B cell (primary cell): ENCODE results near the gene KNTC1. TPM values are rescaled to one million over a fixed set of nuclear protein-coding genes. Genes with fewer than 3 reads are reported as not detected.
"Not testable (repeated sequence)": the region's sequence is repeated elsewhere in the genome, so short reads cannot be mapped to it uniquely, and the experiment has no call there.

Experiments used
- ATAC-seq: fragments of 200-7000 bp; cut with Tn5 transposase; one replicate; pipeline ENCODE4 v1.10.0; 2021; ENCODE audit warnings: low read depth, mild to moderate bottlenecking, moderate number of reproducible peaks, moderate library complexity
- CTCF ChIA-PET: fragments of 350-600 bp; sonication (Branson Sonifier 250); formaldehyde crosslinking; loops from one replicate; lab custom pipeline; 2021; ENCODE audit warnings: antibody characterized with exemption, inconsistent platforms; lab: Charles Lee
- POLR2A ChIA-PET: fragments of 350-600 bp; sonication (Branson Sonifier 250); formaldehyde crosslinking; loops from one replicate; lab custom pipeline; 2021; ENCODE audit warnings: antibody characterized with exemption; lab: Charles Lee
- DNase-seq: peaks from one replicate; pipeline ENCODE4 v3.0.0; 2013
- H2AFZ ChIP-seq: 2 replicates; pipeline ENCODE4 v1.6.1; 2012; ENCODE audit warnings: mild to moderate bottlenecking, low read depth, low read length; ENCODE audit not compliant: insufficient read depth, poor library complexity, severe bottlenecking
- H3K27ac ChIP-seq, 2 donors: 1 replicate in 1 of 2; 2 replicates in 1 of 2; pipeline ENCODE4 v1.5.1; 2012 to 2013; ENCODE audit warnings: low read length in 2 of 2, mild to moderate bottlenecking in 2 of 2, moderate library complexity in 1 of 2
- H3K27me3 ChIP-seq, 4 experiments: fragments of 200-600 bp in 1 of 4; sonication (generic) in 1 of 4; replicated peaks in 1 of 4; 1 replicate in 2 of 4; 2 replicates in 2 of 4; pipeline versions ENCODE4 v1.6.1 to v1.7.0; 2013 to 2016; ENCODE audit warnings: low read length in 3 of 4, mild to moderate bottlenecking in 2 of 4, mixed read lengths in 1 of 4, moderate library complexity in 1 of 4; ENCODE audit not compliant: insufficient read depth in 4 of 4, control insufficient read depth in 3 of 4; ENCODE audit errors: control extremely low read depth in 1 of 4
- H3K36me3 ChIP-seq, 2 experiments: replicated peaks in 1 of 2; 1 replicate in 1 of 2; 2 replicates in 1 of 2; pipeline versions ENCODE4 v1.6.1 to v1.7.1; 2013; ENCODE audit warnings: low read length in 1 of 2; ENCODE audit not compliant: insufficient read depth in 2 of 2, control insufficient read depth in 1 of 2; ENCODE audit errors: control extremely low read depth in 1 of 2, extremely low read depth in 1 of 2
- H3K4me1 ChIP-seq, 2 donors: fragments of 200-600 bp in 1 of 2; sonication (generic) in 1 of 2; 1 replicate in 1 of 2; 2 replicates in 1 of 2; pipeline versions ENCODE4 v1.5.1 to v1.6.1; 2013 to 2017; ENCODE audit warnings: low read length in 2 of 2; ENCODE audit not compliant: control insufficient read depth in 2 of 2, insufficient read depth in 2 of 2
- H3K4me2 ChIP-seq: replicated peaks from 2 replicates; pipeline ENCODE3; 2012; ENCODE audit warnings: mild to moderate bottlenecking, low read depth, low read length; ENCODE audit not compliant: poor library complexity, severe bottlenecking
- H3K4me3 ChIP-seq, 5 experiments: fragments of 200-600 bp in 1 of 5; sonication (generic) in 1 of 5; 1 replicate in 3 of 5; 2 replicates in 2 of 5; pipeline versions ENCODE4 v1.5.1 to v1.7.0; 2011 to 2016; ENCODE audit warnings: low read length in 4 of 5, mild to moderate bottlenecking in 4 of 5, low read depth in 2 of 5, control low read depth in 1 of 5, moderate library complexity in 1 of 5; ENCODE audit not compliant: insufficient read depth in 1 of 5; ENCODE audit errors: control extremely low read depth in 1 of 5, extremely low read depth in 1 of 5
- H3K79me2 ChIP-seq: fragments of 200-600 bp; sonication (generic); one replicate; pipeline ENCODE4 v1.6.0; 2016; ENCODE audit warnings: low read length; ENCODE audit not compliant: control insufficient read depth, insufficient read depth
- H3K9ac ChIP-seq: fragments of 200-600 bp; sonication (generic); 2 replicates; pipeline ENCODE4 v1.6.1; 2017; ENCODE audit warnings: mild to moderate bottlenecking, low read length, moderate library complexity
- H3K9me3 ChIP-seq, 3 donors: one replicate each; pipeline versions ENCODE4 v1.6.1 to v1.7.1; 2013; ENCODE audit warnings: low read length in 2 of 3; ENCODE audit not compliant: control insufficient read depth in 2 of 3, insufficient read depth in 1 of 3; ENCODE audit errors: control extremely low read depth in 1 of 3
- H4K20me1 ChIP-seq: 2 replicates; pipeline ENCODE4 v1.6.0; 2012; ENCODE audit warnings: mild to moderate bottlenecking, low read length; ENCODE audit not compliant: insufficient read depth, control insufficient read depth, poor library complexity, severe bottlenecking
- H3K27ac Mint-ChIP-seq: one replicate; pipeline ENCODE4 v1.8.0; 2021; ENCODE audit warnings: mixed read lengths
- H3K27me3 Mint-ChIP-seq: one replicate; pipeline ENCODE4 v1.8.0; 2021; ENCODE audit warnings: mixed read lengths
- H3K4me1 Mint-ChIP-seq: one replicate; pipeline ENCODE4 v1.8.0; 2021; ENCODE audit warnings: mixed read lengths
- H3K4me3 Mint-ChIP-seq: one replicate; pipeline ENCODE4 v1.8.0; 2021; ENCODE audit warnings: mixed read lengths
- H3K9me3 Mint-ChIP-seq: one replicate; pipeline ENCODE4 v1.8.0; 2022; ENCODE audit warnings: mixed read lengths; ENCODE audit not compliant: insufficient read depth
- EZH2 ChIP-seq: IDR thresholded peaks from 2 replicates; pipeline ENCODE4 v1.6.1; 2012; ENCODE audit warnings: borderline replicate concordance, low read depth, mild to moderate bottlenecking, moderate library complexity, low read length; ENCODE audit not compliant: insufficient read depth, poor library complexity, severe bottlenecking
- WGBS: methylation state at CpG from one replicate; pipeline ENCODE4 v1.1.5; 2013; ENCODE audit warnings: missing lambda C conversion rate; ENCODE audit not compliant: insufficient coverage; 5-methylcytosine and 5-hydroxymethylcytosine counted together
- intact Hi-C: fragments of 100-400 bp; cut with micrococcal nuclease; formaldehyde crosslinking; loops from one replicate; pipeline ENCODE4 v1.10.0; 2022
- polyA plus RNA-seq: library from polyadenylated mRNA; depleted of rRNA; stranded (reverse); fragments of >200 nt; gene quantifications from 2 replicates; pipeline ENCODE4 v1.2.3, GENCODE V29; 2012
- total RNA-seq, 2 donors: library from RNA; stranded (reverse); fragments of 120-200 nt in 1 of 2; gene quantifications; 1 replicate in 1 of 2; 2 replicates in 1 of 2; pipeline versions ENCODE4 v1.2.3 to v1.2.4, GENCODE V29; 2013 to 2022
- TF ChIP-seq, protein P1 (sequence below): fragments of 200-600 bp; IDR thresholded peaks from one replicate; pipeline ENCODE4 v1.8.0; 2022; ENCODE audit warnings: antibody characterized with exemption, mild to moderate bottlenecking

Gene KNTC1
- total and polyA plus RNA-seq, 2 donors (not counting 1 experiment from before 2014, with no cell fraction given), result 27.1 to 52.4 TPM

DNA sequence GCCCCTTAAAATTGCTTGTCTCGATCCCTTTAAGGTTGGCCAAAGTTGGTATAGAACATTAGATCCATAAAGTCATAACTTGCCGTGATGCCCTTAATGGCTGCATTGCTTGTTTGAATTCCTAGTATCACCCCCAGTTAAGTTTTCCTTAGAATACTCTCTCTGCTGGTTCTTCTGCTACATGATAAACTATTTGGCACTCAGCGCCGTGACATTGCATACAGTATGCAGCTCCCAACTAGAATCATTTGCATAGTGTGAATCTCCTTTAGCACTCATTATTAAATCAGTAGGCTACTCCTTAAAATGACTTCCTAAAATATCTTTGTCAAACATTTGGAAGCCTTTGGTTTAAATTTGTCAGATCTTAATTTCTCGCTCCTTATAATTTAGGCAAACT lies 42.2 kb downstream of the KNTC1 start:
- CTCF ChIA-PET, result no interaction called here
- DNase-seq (no peak), ATAC-seq (no peak)
- no peak overlapping the region for H3K4me2 ChIP-seq
- H4K20me1 ChIP-seq, result no peaks in the 10 kb centered on the region
- TF ChIP-seq, protein P1, sequence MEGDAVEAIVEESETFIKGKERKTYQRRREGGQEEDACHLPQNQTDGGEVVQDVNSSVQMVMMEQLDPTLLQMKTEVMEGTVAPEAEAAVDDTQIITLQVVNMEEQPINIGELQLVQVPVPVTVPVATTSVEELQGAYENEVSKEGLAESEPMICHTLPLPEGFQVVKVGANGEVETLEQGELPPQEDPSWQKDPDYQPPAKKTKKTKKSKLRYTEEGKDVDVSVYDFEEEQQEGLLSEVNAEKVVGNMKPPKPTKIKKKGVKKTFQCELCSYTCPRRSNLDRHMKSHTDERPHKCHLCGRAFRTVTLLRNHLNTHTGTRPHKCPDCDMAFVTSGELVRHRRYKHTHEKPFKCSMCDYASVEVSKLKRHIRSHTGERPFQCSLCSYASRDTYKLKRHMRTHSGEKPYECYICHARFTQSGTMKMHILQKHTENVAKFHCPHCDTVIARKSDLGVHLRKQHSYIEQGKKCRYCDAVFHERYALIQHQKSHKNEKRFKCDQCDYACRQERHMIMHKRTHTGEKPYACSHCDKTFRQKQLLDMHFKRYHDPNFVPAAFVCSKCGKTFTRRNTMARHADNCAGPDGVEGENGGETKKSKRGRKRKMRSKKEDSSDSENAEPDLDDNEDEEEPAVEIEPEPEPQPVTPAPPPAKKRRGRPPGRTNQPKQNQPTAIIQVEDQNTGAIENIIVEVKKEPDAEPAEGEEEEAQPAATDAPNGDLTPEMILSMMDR, result no peak
- TF ChIP-seq EZH2, result no peak
- H3K79me2 ChIP-seq, result no peaks in the 10 kb centered on the region
- H3K4me1 ChIP-seq, result no peaks in the 10 kb centered on the region
- H3K9me3 Mint-ChIP-seq, result no peaks in the 10 kb centered on the region
- POLR2A ChIA-PET, result no interaction called here
- H3K9me3 ChIP-seq, result no peaks in the 10 kb centered on the region
- H3K27ac Mint-ChIP-seq, result no peak overlapping the region
- 100% methylated on average over 2 of the region's 5 CpGs for WGBS
- H3K4me1 Mint-ChIP-seq, result no peaks in the 10 kb centered on the region
- H3K4me3 Mint-ChIP-seq, result no peak overlapping the region
- H3K4me3 ChIP-seq, result no peak overlapping the region
- no peaks in the 10 kb centered on the region for H3K27me3 ChIP-seq
- no peak overlapping the region for H2AFZ ChIP-seq
- H3K27me3 Mint-ChIP-seq, result no peaks in the 10 kb centered on the region
- peaks cover 4 to 23% of the 10 kb centered on the region in 2 experiments for H3K36me3 ChIP-seq
- no peak overlapping the region for H3K27ac ChIP-seq
- H3K9ac ChIP-seq, result no peak overlapping the region
- intact Hi-C loops, result no loop called here

DNA sequence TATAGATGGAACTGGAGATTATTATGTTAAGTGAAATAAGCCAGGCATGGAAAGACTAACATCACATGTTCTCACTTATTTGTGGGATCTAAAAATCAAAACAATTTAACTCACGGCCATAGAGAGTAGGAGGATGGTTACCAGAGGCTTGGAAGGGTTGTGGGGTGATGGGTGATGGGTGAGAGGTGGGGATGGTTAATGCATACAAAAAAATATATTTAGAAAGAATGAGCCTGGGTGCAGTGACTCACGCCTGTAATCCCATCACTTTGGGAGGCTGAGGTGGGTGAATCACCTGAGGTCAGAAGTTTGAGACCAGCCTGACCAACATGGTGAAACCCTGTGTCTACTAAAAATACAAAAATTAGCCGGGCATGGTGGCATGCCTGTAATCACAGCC lies 43.0 kb downstream of the KNTC1 start:
- intact Hi-C loops, ATAC-seq, POLR2A ChIA-PET, H3K4me1 Mint-ChIP-seq, H3K4me1 ChIP-seq, H3K27me3 ChIP-seq, H3K9me3 ChIP-seq, H3K4me3 ChIP-seq, H3K27ac Mint-ChIP-seq, H2AFZ ChIP-seq, CTCF ChIA-PET, H4K20me1 ChIP-seq, DNase-seq, H3K4me2 ChIP-seq, H3K27ac ChIP-seq, H3K79me2 ChIP-seq, H3K27me3 Mint-ChIP-seq, H3K4me3 Mint-ChIP-seq, H3K9ac ChIP-seq, H3K9me3 Mint-ChIP-seq: not testable (repeated sequence)
- 100% methylated on average over 2 of the region's 3 CpGs for WGBS
- H3K36me3 ChIP-seq, result peaks cover 6 to 28% of the 10 kb centered on the region in 2 experiments
